22Rv1 (cell line): ENCODE data around the gene MAPK6.
"Not testable (repeated sequence)": the region's sequence is repeated elsewhere in the genome, so short reads cannot be mapped to it uniquely, and the experiment has no call there.

Experiments
- H3K27ac ChIP-seq: fragments of 450-650 bp; 2 replicates; pipeline ENCODE4 v1.5.1; 2017
- ZFX ChIP-seq: fragments of 450-650 bp; IDR thresholded peaks from 2 replicates; pipeline ENCODE4 v1.6.1; 2017; ENCODE audit warnings: antibody characterized with exemption, borderline replicate concordance
- TF ChIP-seq, protein P1 (sequence below): fragments of 450-650 bp; IDR thresholded peaks from 2 replicates; pipeline ENCODE4 v1.5.1; 2017; ENCODE audit warnings: mild to moderate bottlenecking

Gene MAPK6

DNA sequence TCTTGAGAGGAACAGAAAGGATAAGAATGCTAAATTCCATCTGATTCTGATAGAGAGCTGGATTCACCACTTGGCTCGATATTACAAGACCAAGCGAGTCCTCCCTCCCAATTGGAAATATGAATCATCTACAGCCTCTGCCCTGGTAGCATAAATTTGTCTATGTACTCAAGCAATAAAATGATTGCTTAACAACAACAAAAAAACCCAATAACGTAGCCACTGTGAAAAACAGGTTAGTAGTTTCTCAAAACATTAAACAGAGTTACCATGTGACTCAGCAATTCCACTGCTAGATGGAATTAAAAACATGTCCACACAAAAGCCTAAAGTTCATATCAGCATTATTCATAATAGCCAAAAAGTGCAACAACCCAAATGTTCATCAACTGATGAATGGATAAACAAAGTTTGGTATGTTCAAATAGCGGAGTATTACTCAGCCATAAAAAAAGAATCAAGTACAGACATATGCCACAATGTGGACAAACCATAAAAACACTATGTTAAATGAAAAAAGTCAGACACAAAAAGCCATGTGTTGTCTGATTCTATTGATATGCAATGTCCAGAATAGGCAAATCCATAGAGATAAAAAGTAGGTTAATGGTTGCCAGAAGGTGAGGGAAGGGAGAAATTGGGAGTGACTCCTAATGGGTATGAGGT is 76.7 kb downstream of the MAPK6 start:
- no peak overlapping the region for H3K27ac ChIP-seq
- TF ChIP-seq ZFX = no peak
- TF ChIP-seq, protein P1, sequence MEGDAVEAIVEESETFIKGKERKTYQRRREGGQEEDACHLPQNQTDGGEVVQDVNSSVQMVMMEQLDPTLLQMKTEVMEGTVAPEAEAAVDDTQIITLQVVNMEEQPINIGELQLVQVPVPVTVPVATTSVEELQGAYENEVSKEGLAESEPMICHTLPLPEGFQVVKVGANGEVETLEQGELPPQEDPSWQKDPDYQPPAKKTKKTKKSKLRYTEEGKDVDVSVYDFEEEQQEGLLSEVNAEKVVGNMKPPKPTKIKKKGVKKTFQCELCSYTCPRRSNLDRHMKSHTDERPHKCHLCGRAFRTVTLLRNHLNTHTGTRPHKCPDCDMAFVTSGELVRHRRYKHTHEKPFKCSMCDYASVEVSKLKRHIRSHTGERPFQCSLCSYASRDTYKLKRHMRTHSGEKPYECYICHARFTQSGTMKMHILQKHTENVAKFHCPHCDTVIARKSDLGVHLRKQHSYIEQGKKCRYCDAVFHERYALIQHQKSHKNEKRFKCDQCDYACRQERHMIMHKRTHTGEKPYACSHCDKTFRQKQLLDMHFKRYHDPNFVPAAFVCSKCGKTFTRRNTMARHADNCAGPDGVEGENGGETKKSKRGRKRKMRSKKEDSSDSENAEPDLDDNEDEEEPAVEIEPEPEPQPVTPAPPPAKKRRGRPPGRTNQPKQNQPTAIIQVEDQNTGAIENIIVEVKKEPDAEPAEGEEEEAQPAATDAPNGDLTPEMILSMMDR = no peak

DNA sequence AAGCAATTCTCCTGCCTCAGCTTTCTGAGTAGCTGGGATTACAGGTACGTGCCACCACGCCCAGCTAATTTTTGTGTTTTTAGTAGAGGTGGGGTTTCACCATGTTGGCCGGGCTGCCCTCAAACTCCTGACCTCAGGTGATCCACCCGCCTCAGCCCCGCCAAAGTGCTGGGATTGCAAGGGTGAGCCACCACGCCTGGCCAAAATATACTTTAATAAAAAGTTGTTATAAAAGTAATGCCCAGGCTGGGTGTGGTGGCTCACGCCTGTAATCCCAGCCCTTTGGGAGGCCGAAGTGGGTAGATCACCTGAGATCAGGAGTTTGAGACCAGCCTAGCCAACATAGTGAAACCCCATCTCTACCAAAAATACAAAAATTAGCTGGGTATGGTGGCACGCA is 77.5 kb downstream of the MAPK6 start:
- H3K27ac ChIP-seq = not testable (repeated sequence)

GRCh38 chr15:52097180-52097579 is 78.2 kb downstream of the MAPK6 start:
- H3K27ac ChIP-seq = no peak overlapping the region
- no peak for TF ChIP-seq ZFX

DNA sequence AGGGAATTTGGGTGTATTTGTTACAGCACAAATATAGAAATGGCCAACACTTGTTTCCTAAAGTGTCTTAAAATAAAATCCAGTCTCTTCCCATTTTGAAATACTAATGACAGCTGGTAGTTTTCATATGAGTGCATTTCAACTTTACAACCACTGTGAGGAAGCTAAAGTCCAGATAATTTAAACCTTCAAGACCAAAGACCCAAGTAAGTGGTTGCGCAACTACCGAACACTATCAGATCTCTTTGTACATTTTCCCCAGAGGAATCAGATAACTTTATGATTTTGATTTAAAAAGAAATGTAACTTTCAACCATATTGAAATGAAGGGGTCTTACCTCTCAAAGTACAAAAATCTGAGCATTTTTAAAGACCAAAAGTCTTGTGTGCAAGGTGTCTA is 79.3 kb downstream of the MAPK6 start:
- TF ChIP-seq, protein P1 = no peak
- TF ChIP-seq ZFX = no peak
- no peak overlapping the region for H3K27ac ChIP-seq

- no peak for TF ChIP-seq ZFX
- TF ChIP-seq, protein P1 = no peak
- no peak overlapping the region for H3K27ac ChIP-seq
Observed at GRCh38 chr15:52099651-52100272, 80.7 kb downstream of the MAPK6 start.

GRCh38 chr15:52100807-52101442 is 81.9 kb downstream of the MAPK6 start:
- TF ChIP-seq ZFX = no peak
- TF ChIP-seq, protein P1 = no peak
- no peak overlapping the region for H3K27ac ChIP-seq

- H3K27ac ChIP-seq = no peak overlapping the region
Observed at GRCh38 chr15:52101542-52102323, 82.7 kb downstream of the MAPK6 start.

More at GRCh38 chr15:52101542-52102323, 82.7 kb downstream of the MAPK6 start:
- TF ChIP-seq, protein P1 = no peak
- no peak for TF ChIP-seq ZFX
